CD4-positive, alpha-beta T cell (primary cell): ENCODE measurements around the gene CLEC2D. TPM values are rescaled to one million over a fixed set of nuclear protein-coding genes. Genes with fewer than 3 reads are reported as not detected.

Experiments
- ATAC-seq: fragments of 200-7000 bp; cut with Tn5 transposase; one replicate; pipeline ENCODE4 v1.10.0; 2022; ENCODE audit warnings: mild to moderate bottlenecking; ENCODE audit not compliant: poor library complexity
- CTCF ChIA-PET: fragments of 350-600 bp; sonication (Branson Sonifier 250); formaldehyde crosslinking; loops from one replicate; lab custom pipeline; 2021; ENCODE audit warnings: antibody characterized with exemption, inconsistent platforms; lab: Charles Lee
- POLR2A ChIA-PET: fragments of 350-600 bp; sonication (Branson Sonifier 250); formaldehyde crosslinking; loops from one replicate; lab custom pipeline; 2021; ENCODE audit warnings: antibody characterized with exemption, inconsistent platforms; lab: Charles Lee
- DNase-seq, 14 experiments: peaks; one replicate each; pipeline ENCODE4 v3.0.0-alpha.2; 2013 to 2020; ENCODE audit warnings: mixed read lengths in 2 of 14
- H3K27ac ChIP-seq, 2 donors: one replicate each; pipeline versions ENCODE4 v1.5.1 to v1.7.0; 2013; ENCODE audit warnings: low read length in 2 of 2, low read depth in 1 of 2, mild to moderate bottlenecking in 1 of 2
- H3K27me3 ChIP-seq, 2 experiments: 1 replicate in 1 of 2; 2 replicates in 1 of 2; pipeline versions ENCODE4 v1.6.1 to v1.7.0; 2013; ENCODE audit warnings: low read length in 2 of 2, control low read depth in 1 of 2, mild to moderate bottlenecking in 1 of 2, moderate library complexity in 1 of 2; ENCODE audit not compliant: insufficient read depth in 2 of 2, control insufficient read depth in 1 of 2
- H3K36me3 ChIP-seq: one replicate; pipeline ENCODE4 v1.6.1; 2013; ENCODE audit warnings: low read length, control low read depth; ENCODE audit not compliant: insufficient read depth
- H3K4me1 ChIP-seq: one replicate; pipeline ENCODE4 v1.6.1; 2013; ENCODE audit warnings: low read length, control low read depth; ENCODE audit not compliant: insufficient read depth
- H3K4me3 ChIP-seq: one replicate; pipeline ENCODE4 v1.5.1; 2013; ENCODE audit warnings: mild to moderate bottlenecking, low read length, moderate library complexity
- H3K9me3 ChIP-seq, 2 experiments: 1 replicate in 1 of 2; 2 replicates in 1 of 2; pipeline versions ENCODE4 v1.6.1 to v1.7.0; 2013; ENCODE audit warnings: low read length in 2 of 2, mild to moderate bottlenecking in 2 of 2, control low read depth in 1 of 2, moderate library complexity in 1 of 2; ENCODE audit not compliant: control insufficient read depth in 1 of 2, insufficient read depth in 1 of 2
- H3K27ac Mint-ChIP-seq: one replicate; pipeline ENCODE4 v1.8.0; 2020; ENCODE audit warnings: mixed read lengths
- H3K27me3 Mint-ChIP-seq: one replicate; pipeline ENCODE4 v1.8.0; 2021; ENCODE audit warnings: mixed read lengths
- H3K36me3 Mint-ChIP-seq: one replicate; pipeline ENCODE4 v1.8.0; 2021; ENCODE audit warnings: low read depth, mixed read lengths
- H3K4me1 Mint-ChIP-seq: one replicate; pipeline ENCODE4 v1.8.0; 2021; ENCODE audit warnings: low read depth, mixed read lengths
- H3K4me3 Mint-ChIP-seq: one replicate; pipeline ENCODE4 v1.8.0; 2020; ENCODE audit warnings: mild to moderate bottlenecking, mixed read lengths
- H3K9me3 Mint-ChIP-seq: one replicate; pipeline ENCODE4 v1.8.0; 2020; ENCODE audit warnings: mixed read lengths
- intact Hi-C, 2 experiments: fragments of 100-400 bp; cut with DNase I in 1 of 2; cut with micrococcal nuclease in 1 of 2; formaldehyde crosslinking; loops; one replicate each; pipeline versions ENCODE4 v1.15.1 to v1.9.0; 2023 to 2025; cut with DNase I, micrococcal nuclease
- total RNA-seq, 174 experiments: library from RNA in 2 of 174; stranded (reverse) in 2 of 174; gene quantifications; one replicate each; pipeline ENCODE4 v1.2.3 and lab custom pipeline; 2021 to 2026
- TF ChIP-seq, protein P1 (sequence below): fragments of 200-600 bp; IDR thresholded peaks from one replicate; pipeline ENCODE4 v1.8.0; 2022; ENCODE audit warnings: antibody characterized with exemption, mild to moderate bottlenecking

The CLEC2D gene
- total RNA-seq, 2 experiments from 2014 or later: 121 to 122 TPM

DNA sequence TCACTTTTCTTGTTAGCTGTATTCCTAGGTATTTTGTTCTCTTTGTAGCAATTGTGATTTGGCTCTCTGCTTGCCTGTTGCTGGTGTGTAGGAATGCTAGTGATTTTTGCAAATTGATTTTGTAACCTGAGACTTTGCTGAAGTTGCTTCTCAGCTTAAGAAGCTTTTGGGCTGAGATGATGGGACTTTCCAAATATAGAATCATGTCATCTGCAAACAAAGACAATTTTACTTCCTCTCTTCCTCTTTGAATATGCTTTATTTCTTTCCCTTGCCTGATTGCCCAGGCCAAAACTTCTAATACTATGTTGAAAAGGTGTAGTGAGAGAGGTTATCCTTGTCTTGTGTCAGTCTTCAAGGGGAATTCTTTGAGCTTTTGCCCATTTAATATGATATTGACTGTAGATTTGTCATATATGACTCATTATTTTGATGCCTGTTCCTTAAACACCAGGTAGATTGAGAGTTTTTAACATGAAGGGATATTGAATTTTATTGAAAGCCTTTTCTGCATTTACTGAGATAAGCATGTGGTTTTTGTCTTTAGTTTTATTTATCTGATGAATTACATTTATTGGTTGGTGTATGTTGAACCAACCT, 36.7 kb downstream of the CLEC2D start:
- H3K27me3 ChIP-seq: no peaks in the 10 kb centered on the region
- peaks cover 14% of the 10 kb centered on the region for H3K9me3 Mint-ChIP-seq
- peak overlapping the region; percentile 90 for H3K27ac Mint-ChIP-seq
- ChIA-PET CTCF (interaction anchor here (1.1 to 1.4 kb wide), 3 partner anchors 35 to 48 kb away, joined by 3 to 4 read pairs (median 4); no protein-coding TSS in a partner anchor), POLR2A (interaction anchor here (0.8 to 4.4 kb wide), 11 partner anchors 12 to 57 kb away, joined by 3 to 97 read pairs (median 16); partner anchors contain the start of genes CD69 and CLEC2D)
- H3K9me3 ChIP-seq: peaks cover 0 to 6% of the 10 kb centered on the region in 2 experiments
- H3K36me3 ChIP-seq: no peaks in the 10 kb centered on the region
- H3K27ac ChIP-seq: peak overlapping the region; percentile 23 to 36
- peaks cover 89% of the 10 kb centered on the region for H3K4me1 Mint-ChIP-seq
- peak in 3 of 14 experiments; percentile 40 to 49 (median 46) for DNase-seq
- intact Hi-C loops: loop anchor here (5.0 kb wide), 2 partner anchors 34 to 374 kb away; no protein-coding TSS in a partner anchor
- H3K4me3 ChIP-seq: no peak overlapping the region
- no peak for ATAC-seq
- TF ChIP-seq, protein P1, sequence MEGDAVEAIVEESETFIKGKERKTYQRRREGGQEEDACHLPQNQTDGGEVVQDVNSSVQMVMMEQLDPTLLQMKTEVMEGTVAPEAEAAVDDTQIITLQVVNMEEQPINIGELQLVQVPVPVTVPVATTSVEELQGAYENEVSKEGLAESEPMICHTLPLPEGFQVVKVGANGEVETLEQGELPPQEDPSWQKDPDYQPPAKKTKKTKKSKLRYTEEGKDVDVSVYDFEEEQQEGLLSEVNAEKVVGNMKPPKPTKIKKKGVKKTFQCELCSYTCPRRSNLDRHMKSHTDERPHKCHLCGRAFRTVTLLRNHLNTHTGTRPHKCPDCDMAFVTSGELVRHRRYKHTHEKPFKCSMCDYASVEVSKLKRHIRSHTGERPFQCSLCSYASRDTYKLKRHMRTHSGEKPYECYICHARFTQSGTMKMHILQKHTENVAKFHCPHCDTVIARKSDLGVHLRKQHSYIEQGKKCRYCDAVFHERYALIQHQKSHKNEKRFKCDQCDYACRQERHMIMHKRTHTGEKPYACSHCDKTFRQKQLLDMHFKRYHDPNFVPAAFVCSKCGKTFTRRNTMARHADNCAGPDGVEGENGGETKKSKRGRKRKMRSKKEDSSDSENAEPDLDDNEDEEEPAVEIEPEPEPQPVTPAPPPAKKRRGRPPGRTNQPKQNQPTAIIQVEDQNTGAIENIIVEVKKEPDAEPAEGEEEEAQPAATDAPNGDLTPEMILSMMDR: no peak
- peak overlapping the region; percentile 62 for H3K4me3 Mint-ChIP-seq
- H3K27me3 Mint-ChIP-seq: no peaks in the 10 kb centered on the region
- H3K4me1 ChIP-seq: peaks cover 37% of the 10 kb centered on the region
- peaks cover 28% of the 10 kb centered on the region for H3K36me3 Mint-ChIP-seq

DNA sequence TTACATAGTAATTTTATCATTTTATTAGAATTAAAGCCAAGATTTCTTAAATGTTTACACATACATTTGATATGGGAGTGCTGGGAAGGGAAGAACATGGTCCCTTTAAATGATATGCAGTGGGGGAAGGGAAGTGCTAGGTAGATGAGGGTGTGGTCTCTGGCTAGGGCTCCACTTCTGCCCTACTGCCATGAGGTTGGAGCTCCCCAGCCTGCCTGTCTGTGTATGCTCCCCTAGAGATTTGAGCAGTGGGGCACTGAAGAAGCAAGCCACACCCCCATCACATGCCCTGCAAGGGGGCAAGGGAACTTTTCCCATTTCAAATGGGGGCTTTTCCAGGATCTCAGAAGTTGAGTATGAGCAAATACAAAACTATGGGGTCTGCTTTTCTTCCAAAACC, 37.8 kb downstream of the CLEC2D start:
- Mint-ChIP-seq H3K27me3 (no peaks in the 10 kb centered on the region), H3K36me3 (peaks cover 27% of the 10 kb centered on the region), H3K4me1 (peaks cover 87% of the 10 kb centered on the region), H3K9me3 (peaks cover 14% of the 10 kb centered on the region), H3K27ac (peak overlapping the region; percentile 89), H3K4me3 (peak overlapping the region; percentile 79)
- peak overlapping the region; percentile 68 to 71 for H3K27ac ChIP-seq
- CTCF ChIA-PET: interaction anchor here (1.1 to 2.4 kb wide), 16 partner anchors 10 to 376 kb away, joined by 3 to 30 read pairs (median 7); partner anchors contain the start of gene CLEC2D
- H3K9me3 ChIP-seq: no peaks in the 10 kb centered on the region
- no peak for ATAC-seq
- H3K4me3 ChIP-seq: no peak overlapping the region
- no peaks in the 10 kb centered on the region for H3K27me3 ChIP-seq
- POLR2A ChIA-PET: interaction anchor here (0.8 to 4.4 kb wide), 20 partner anchors 8 to 376 kb away, joined by 3 to 97 read pairs (median 8); partner anchors contain the start of genes CD69 and CLEC2D
- DNase-seq: peak in 3 of 14 experiments; percentile 27 to 40 (median 29)
- intact Hi-C loops: loop anchor here (5.0 kb wide), 2 partner anchors 35 to 375 kb away; no protein-coding TSS in a partner anchor
- no peaks in the 10 kb centered on the region for H3K36me3 ChIP-seq
- TF ChIP-seq, protein P1: no peak
- peaks cover 25% of the 10 kb centered on the region for H3K4me1 ChIP-seq

DNA sequence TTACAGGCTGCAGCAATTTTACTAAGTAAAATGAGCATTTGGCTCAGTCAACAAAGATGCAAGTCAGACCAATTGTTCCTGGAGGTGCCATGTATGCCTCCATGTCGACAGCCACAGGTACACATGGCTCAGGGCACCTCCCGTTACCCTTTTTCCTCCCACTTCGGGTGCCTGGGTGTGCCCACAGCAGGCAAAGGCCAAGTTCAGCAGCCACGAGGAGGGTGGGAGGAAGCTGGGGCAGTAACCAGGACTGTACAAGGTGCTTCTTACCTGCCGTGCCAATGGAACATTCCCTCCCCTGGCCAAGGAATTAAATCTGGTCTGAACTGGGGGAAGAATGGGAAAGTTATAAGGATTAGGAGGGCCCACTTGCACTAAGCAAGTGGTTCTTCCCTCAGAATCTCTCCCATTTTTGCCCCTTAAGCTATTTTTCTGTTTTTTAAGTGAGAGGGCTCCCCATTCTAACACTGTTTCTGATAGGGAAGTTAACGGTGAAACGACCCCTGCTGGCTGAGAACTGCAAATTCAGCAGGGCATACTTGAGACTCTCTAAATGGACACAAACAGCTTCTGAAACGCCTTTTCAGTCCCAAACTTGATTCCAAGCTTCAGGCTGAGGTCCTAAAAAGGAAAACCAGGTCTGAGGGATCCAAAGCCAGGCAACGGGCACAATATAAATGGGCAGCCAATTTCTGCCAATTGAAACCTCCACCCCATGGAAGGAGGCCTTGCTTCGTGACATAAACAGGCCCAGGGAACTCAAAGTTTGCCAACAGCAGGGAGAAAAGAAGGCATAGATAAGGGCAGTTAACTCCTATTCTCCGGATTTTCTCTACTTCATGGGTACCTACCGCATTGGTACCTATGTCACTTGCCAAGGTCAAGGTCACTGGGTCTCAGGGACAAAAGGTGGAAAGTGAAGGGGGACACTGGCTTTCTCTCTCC, 38.6 kb downstream of the CLEC2D start:
- CTCF ChIA-PET: interaction anchor here (0.7 to 2.4 kb wide), 33 partner anchors 9 to 377 kb away, joined by 3 to 30 read pairs (median 5); partner anchors contain the start of gene CLEC2D
- TF ChIP-seq, protein P1: peak; percentile 74
- intact Hi-C loops: loop anchor here (1.0 to 5.0 kb wide), 6 partner anchors 33 to 377 kb away; no protein-coding TSS in a partner anchor
- Mint-ChIP-seq H3K4me3 (peak overlapping the region; percentile 79), H3K4me1 (peaks cover 79% of the 10 kb centered on the region), H3K27me3 (no peaks in the 10 kb centered on the region), H3K27ac (peak overlapping the region; percentile 89), H3K9me3 (peaks cover 10% of the 10 kb centered on the region), H3K36me3 (peaks cover 21% of the 10 kb centered on the region)
- ATAC-seq (peak; percentile 85), DNase-seq (peak; percentile 45 to 87 (median 60))
- Histone ChIP-seq H3K27ac (peak overlapping the region; percentile 68 to 71), H3K9me3 (no peaks in the 10 kb centered on the region), H3K36me3 (no peaks in the 10 kb centered on the region), H3K4me1 (peaks cover 23% of the 10 kb centered on the region), H3K27me3 (no peaks in the 10 kb centered on the region), H3K4me3 (peak overlapping the region; percentile 30)
- POLR2A ChIA-PET: interaction anchor here (0.5 to 4.4 kb wide), 31 partner anchors 9 to 377 kb away, joined by 3 to 97 read pairs (median 6); partner anchors contain the start of genes CD69 and CLEC2D
